ENCODE data around the gene EFCAB10. TPM values are rescaled to one million over a fixed set of nuclear protein-coding genes. Genes with fewer than 3 reads are reported as not detected.
"Not testable (repeated sequence)": the region's sequence is repeated elsewhere in the genome, so short reads cannot be mapped to it uniquely, and the experiment has no call there.

The EFCAB10 gene
- total and polyA plus RNA-seq, 5 donors: not detected

DNA sequence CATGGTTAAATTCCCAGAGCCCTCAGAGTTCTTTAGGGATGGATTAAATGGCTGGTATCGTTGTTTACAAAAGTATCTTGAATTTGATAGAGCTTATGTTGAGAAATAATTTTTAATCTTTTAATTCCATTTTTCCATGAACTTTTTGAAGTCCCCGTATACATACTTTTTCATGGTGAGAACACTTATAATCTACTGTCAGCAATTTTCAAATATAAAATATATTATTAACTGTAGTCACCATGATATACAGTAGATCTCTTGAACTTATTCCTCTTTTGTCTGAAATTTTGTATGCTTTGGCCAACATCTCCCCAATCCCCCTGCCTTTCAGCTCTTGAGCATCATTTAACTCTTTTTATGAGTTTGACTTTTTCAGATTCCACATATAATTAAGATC lies 9.4 kb downstream of the EFCAB10 start:
- Histone ChIP-seq H3K27me3 (ENCODE audit: control insufficient read depth, insufficient read depth) (no peaks in the 10 kb centered on the region), H3K4me3 (ENCODE audit: low read length) (no peak overlapping the region), H3K9me3 (ENCODE audit: control insufficient read depth, low read length) (no peaks in the 10 kb centered on the region), H3K27ac (ENCODE audit: low read length) (no peak overlapping the region), H3K4me1 (ENCODE audit: control insufficient read depth, insufficient read depth, low read length) (no peaks in the 10 kb centered on the region)
- intact Hi-C loops (cut with DNase I): no loop called here
- 95% methylated on average over 2 of the region's 2 CpGs for WGBS
- ATAC-seq: no peak
- DNase-seq: no peak

DNA sequence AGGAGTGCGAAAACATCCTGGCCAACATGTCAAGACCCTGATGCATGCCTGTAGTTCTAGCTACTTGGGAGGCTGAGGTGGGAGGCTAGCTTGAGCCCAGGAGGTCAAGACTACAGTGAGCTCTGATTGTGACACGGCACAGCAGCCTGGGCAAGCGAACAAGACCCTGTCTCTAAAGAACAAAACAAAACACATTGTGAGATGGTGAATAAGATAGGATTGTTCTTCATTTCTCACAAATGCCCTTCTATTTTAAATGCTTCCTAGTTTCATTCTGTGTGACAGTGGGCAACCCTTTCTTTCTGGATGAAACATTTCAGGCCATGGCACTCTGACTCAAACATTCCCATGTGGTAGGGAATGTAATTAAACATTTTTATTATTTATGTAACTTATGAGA lies 13.5 kb downstream of the EFCAB10 start:
- DNase-seq (no peak), ATAC-seq (no peak)
- Histone ChIP-seq H3K4me3 (ENCODE audit: low read length) (no peak overlapping the region), H3K9me3 (ENCODE audit: control insufficient read depth, low read length) (no peaks in the 10 kb centered on the region), H3K27ac (ENCODE audit: low read length) (no peak overlapping the region), H3K27me3 (ENCODE audit: control insufficient read depth, insufficient read depth) (no peaks in the 10 kb centered on the region), H3K4me1 (ENCODE audit: control insufficient read depth, insufficient read depth, low read length) (no peaks in the 10 kb centered on the region)
- intact Hi-C loops (cut with DNase I): no loop called here
- 95% methylated on average over 3 of the region's 3 CpGs for WGBS

DNA sequence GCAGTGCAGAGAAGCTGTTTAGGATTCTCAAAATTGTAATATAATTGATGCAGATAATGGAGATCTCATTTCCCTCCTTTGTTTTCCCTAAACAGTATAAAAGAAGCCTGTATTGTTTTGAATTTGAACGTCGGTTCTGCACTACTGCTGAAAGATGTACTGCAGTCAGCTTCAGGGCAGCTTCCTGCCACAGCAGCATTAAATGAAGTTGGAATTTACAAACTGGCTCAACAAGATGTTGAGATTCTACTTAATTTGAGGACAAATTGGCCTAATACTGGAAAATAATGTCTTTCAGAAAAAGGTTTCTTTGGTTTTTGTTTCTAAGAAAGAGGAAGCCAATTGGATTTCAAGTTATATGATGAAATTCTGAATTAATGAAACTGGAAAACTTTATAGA lies 14.3 kb downstream of the EFCAB10 start:
- H3K9me3 ChIP-seq (ENCODE audit: control insufficient read depth, low read length): no peaks in the 10 kb centered on the region
- DNase-seq (no peak), ATAC-seq (no peak)
- no peak overlapping the region for H3K4me3 ChIP-seq (ENCODE audit: low read length)
- intact Hi-C loops (cut with DNase I): no loop called here
- no peak overlapping the region for H3K27ac ChIP-seq (ENCODE audit: low read length)
- H3K27me3 ChIP-seq (ENCODE audit: control insufficient read depth, insufficient read depth): no peaks in the 10 kb centered on the region
- no peaks in the 10 kb centered on the region for H3K4me1 ChIP-seq (ENCODE audit: control insufficient read depth, insufficient read depth, low read length)
- WGBS: 73% methylated on average over 2 of the region's 2 CpGs

DNA sequence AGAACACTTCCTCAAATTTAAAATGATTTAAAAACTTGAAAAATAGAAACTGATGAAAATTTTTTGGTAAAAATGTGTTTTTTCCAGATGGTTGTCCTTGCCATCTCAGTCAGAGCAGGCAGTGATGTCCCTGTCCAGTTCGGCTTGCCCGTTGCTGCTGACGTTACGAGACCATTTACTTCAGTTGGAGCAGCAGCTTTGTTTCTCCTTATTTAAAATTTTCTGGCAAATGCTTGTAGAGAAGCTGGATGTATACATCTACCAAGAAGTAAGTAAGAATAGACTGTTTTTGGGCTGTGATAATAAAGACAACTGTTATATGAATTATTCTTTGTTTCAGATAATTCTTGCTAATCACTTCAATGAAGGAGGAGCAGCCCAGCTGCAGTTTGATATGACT lies 16.1 kb downstream of the EFCAB10 start:
- WGBS: 97% methylated on average over 4 of the region's 4 CpGs
- intact Hi-C loops (cut with DNase I): no loop called here
- no peaks in the 10 kb centered on the region for H3K27me3 ChIP-seq (ENCODE audit: control insufficient read depth, insufficient read depth)
- H3K27ac ChIP-seq (ENCODE audit: low read length): no peak overlapping the region
- no peaks in the 10 kb centered on the region for H3K9me3 ChIP-seq (ENCODE audit: control insufficient read depth, low read length)
- no peak overlapping the region for H3K4me3 ChIP-seq (ENCODE audit: low read length)
- no peak for ATAC-seq
- no peak for DNase-seq
- no peaks in the 10 kb centered on the region for H3K4me1 ChIP-seq (ENCODE audit: control insufficient read depth, insufficient read depth, low read length)

DNA sequence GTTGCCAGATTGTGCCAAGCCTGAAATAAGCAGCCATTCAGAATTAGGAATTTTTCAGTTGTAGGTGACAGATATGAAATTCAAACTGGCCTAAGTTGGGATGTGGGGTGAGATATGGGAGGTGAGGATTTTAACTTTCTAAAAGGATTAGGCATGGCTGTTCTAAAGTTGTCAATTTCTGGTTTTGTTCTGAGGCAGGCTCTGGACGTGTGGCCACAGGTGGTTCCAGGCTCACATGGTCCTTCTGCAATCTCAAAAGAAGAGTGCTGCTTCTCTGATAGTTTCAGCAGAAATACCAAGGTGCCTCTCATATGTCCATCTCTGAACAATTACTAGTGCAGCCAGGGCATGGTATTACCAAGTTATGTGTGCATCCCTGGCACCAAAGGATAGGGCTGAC lies 21.4 kb downstream of the EFCAB10 start:
- DNase-seq (no peak), ATAC-seq (no peak)
- H3K27ac ChIP-seq (ENCODE audit: low read length): no peak overlapping the region
- H3K4me3 ChIP-seq (ENCODE audit: low read length): no peak overlapping the region
- intact Hi-C loops (cut with DNase I): no loop called here
- 83% methylated on average over 1 of the region's 1 CpG for WGBS
- H3K4me1 ChIP-seq (ENCODE audit: control insufficient read depth, insufficient read depth, low read length): no peaks in the 10 kb centered on the region
- no peaks in the 10 kb centered on the region for H3K27me3 ChIP-seq (ENCODE audit: control insufficient read depth, insufficient read depth)
- no peaks in the 10 kb centered on the region for H3K9me3 ChIP-seq (ENCODE audit: control insufficient read depth, low read length)

DNA sequence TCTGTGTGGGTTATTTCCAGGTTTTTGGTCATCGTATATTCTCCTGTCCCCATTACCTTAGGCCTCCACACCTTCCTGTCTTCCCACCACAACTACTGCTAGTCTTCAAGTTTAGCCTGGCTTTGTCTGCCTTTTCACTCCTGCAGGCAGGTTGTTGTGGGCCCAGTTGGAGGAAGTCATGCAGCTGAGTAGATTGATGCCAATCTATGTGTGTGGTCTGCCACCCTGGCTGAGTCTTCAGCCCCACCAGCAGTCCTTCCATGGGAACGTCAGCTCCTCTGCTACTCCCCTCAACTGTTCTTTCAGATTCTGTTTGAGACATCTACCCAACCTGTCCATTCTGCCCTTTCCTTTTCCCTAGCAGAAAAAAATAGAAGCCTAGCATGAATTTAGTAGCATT lies 43.0 kb downstream of the EFCAB10 start:
- DNase-seq (no peak), ATAC-seq (no peak)
- no peak overlapping the region for H3K4me3 ChIP-seq (ENCODE audit: low read length)
- no peaks in the 10 kb centered on the region for H3K4me1 ChIP-seq (ENCODE audit: control insufficient read depth, insufficient read depth, low read length)
- no peaks in the 10 kb centered on the region for H3K27me3 ChIP-seq (ENCODE audit: control insufficient read depth, insufficient read depth)
- H3K9me3 ChIP-seq (ENCODE audit: control insufficient read depth, low read length): no peaks in the 10 kb centered on the region
- no peak overlapping the region for H3K27ac ChIP-seq (ENCODE audit: low read length)
- intact Hi-C loops (cut with DNase I): no loop called here
- 77% methylated on average over 2 of the region's 2 CpGs for WGBS

DNA sequence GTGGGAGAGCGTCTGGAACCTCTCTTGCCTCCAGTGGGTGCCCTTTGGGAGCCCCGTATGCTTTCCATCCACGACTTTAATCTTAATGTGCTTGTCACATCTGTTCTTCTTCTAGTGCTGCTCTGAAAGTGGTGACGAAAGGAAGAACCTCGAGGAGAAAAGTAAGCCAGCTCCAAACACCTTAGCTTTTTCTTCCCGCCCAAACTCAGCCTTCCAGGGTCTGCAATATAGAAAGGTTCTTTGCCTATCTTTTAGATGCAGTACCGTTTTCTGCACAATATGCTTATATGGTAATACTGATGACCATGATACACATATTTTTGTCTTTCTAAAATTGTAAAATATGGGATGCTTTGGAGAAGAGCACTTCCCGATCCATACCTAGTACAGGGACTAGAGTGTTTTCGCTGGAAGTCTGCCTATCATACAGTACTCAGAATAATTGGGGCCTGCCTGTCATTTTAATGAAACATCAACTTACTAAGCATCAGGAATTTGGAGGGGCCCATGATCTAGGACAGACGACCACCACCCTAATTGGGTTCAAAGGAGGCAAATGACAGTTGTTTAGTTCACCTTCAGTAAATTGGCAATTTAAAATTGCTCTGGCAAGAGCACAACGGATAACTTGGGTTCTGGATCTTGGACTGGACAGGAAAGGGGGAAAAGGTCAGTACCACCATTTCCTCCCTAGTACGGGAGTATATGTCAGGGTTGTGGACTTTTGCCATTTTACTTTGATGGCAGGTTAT lies 48.4 kb downstream of the EFCAB10 start:
- WGBS: 34% methylated on average over 12 of the region's 12 CpGs
- ATAC-seq: no peak
- Histone ChIP-seq H3K4me3 (ENCODE audit: low read length) (peak overlapping the region; percentile 94), H3K9me3 (ENCODE audit: control insufficient read depth, low read length) (no peaks in the 10 kb centered on the region), H3K27ac (ENCODE audit: low read length) (peak overlapping the region; percentile 71), H3K27me3 (ENCODE audit: control insufficient read depth, insufficient read depth) (no peaks in the 10 kb centered on the region), H3K4me1 (ENCODE audit: control insufficient read depth, insufficient read depth, low read length) (no peaks in the 10 kb centered on the region)
- intact Hi-C loops (cut with DNase I): no loop called here
- DNase-seq: no peak

DNA sequence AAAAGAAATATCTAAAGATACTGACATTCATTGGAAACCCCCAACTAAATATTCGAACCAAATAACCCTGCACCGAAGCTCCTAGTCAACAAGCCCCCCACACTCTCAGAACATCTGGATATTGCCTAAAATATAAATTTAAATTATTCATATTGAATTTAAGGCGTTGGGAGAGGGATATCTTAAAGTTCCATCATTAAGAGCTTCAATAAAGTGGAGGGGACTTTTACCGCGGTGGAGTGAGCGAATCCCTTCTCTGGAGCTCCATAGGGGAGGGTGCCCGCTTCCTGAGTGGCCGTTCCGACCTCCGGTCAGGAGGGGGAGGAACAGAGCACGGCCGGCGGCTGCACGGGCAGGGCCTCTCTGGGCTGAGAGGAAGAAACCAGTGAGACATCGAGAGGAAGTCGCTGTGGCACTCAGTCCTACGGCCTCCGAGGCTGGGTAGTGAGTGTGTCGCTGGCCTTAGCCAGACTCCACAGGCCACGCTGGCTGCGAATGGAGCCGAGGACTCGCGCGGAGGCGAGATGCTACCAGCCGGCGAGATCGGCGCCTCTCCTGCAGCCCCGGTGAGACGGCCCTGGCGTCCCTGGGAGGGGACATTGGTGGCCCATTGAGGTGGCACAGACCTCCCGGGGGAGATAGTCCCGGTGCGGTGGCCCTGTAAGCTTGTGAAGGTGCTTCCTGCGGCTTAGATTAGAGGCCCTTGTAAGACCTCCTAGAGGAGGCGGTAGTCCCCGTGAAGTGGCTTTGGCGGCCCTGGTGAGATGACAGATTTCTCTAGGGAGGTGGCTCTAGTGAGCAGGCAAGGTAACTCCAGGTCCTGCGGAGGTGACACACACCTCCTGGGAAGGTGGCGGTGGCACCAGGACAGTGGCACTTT lies 49.3 kb downstream of the EFCAB10 start, which contains the start of gene RINT1:
RINT1 (plus strand) TSS at position 410 of the 880 bp plus-strand sequence; CDS start at position 525, 115 bp downstream.
- ATAC-seq: peak; percentile 99
- peak within 1 kb of the TSS; percentile 94 for H3K4me3 ChIP-seq (ENCODE audit: low read length)
- H3K27ac ChIP-seq (ENCODE audit: low read length): peak within 1 kb of the TSS; percentile 71
- 2% methylated on average over 42 of the region's 42 CpGs for WGBS
- DNase-seq: peak; percentile 90 to 95 (median 95)
- H3K4me1 ChIP-seq (ENCODE audit: control insufficient read depth, insufficient read depth, low read length): no peaks in the 10 kb centered on the region
- H3K27me3 ChIP-seq (ENCODE audit: control insufficient read depth, insufficient read depth): no peaks in the 10 kb centered on the region
- H3K9me3 ChIP-seq (ENCODE audit: control insufficient read depth, low read length): no peaks in the 10 kb centered on the region
- intact Hi-C loops (cut with DNase I): no loop called here

DNA sequence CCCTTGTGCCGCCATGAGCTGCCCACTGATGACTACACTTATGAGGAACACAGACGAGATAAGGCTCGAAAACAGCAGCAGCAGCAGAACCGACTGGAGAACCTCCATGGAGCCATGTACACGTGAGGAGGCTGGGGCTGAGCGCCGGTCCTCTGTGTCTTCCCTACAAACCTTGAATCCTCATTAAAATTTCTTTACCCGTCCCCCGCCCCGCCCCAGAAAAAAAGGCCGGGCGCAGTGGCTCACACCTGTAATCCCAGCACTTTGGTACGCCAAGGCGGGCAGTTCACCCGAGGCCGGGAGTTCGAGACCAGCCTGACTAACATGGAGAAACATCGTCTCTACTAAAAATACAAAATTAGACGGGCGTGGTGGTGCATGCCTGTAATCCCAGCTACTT lies 50.7 kb downstream of the EFCAB10 start:
- no peaks in the 10 kb centered on the region for H3K27me3 ChIP-seq (ENCODE audit: control insufficient read depth, insufficient read depth)
- no peaks in the 10 kb centered on the region for H3K9me3 ChIP-seq (ENCODE audit: control insufficient read depth, low read length)
- H3K27ac ChIP-seq (ENCODE audit: low read length): no peak overlapping the region
- no peak for DNase-seq
- WGBS: 94% methylated on average over 20 of the region's 20 CpGs
- intact Hi-C loops (cut with DNase I): no loop called here
- no peak for ATAC-seq
- no peaks in the 10 kb centered on the region for H3K4me1 ChIP-seq (ENCODE audit: control insufficient read depth, insufficient read depth, low read length)
- no peak overlapping the region for H3K4me3 ChIP-seq (ENCODE audit: low read length)

DNA sequence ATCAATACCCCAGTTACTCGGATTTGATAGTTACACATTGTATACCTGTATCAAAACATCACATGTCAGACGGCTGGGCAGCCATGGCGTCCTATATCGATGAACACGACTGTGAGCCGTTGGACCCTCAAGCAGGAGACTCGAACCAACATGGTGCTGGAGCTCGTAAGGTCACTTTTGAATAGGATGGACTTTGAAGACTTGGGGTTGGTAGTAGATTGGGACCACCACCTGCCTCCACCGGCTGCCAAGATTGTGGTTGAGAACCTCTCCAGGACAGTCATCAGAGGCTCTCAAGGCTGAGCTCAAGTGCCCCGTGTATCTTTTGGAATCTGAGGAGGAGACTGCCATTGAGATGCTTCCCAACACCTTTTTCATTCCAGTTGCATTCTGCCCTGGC lies 51.2 kb downstream of the EFCAB10 start:
- Histone ChIP-seq H3K4me1 (ENCODE audit: control insufficient read depth, insufficient read depth, low read length) (no peaks in the 10 kb centered on the region), H3K27me3 (ENCODE audit: control insufficient read depth, insufficient read depth) (no peaks in the 10 kb centered on the region), H3K27ac (ENCODE audit: low read length) (no peak overlapping the region), H3K9me3 (ENCODE audit: control insufficient read depth, low read length) (no peaks in the 10 kb centered on the region), H3K4me3 (ENCODE audit: low read length) (no peak overlapping the region)
- WGBS: 95% methylated on average over 10 of the region's 10 CpGs
- ATAC-seq: no peak
- DNase-seq: no peak
- intact Hi-C loops (cut with DNase I): no loop called here

DNA sequence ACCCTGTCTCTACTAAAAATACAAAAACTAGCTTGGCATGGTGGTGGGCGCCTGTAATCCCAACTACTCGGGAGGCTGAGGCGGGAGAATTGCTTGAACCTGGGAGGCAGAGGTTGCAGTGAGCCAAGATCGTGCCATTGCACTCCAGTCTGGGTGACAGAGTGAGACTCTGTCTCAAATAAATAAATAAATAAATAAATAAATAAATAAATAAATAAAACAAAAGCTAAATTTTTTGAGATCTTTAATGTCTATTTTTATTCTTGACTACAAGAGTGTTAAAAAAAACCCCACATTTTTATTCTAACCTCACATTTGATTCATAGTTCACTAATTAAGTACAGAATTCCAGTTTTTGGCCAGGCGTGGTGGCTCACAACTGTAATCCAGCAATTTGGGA lies 53.6 kb downstream of the EFCAB10 start:
- H3K4me1 ChIP-seq (ENCODE audit: control insufficient read depth, insufficient read depth, low read length); H3K9me3 ChIP-seq (ENCODE audit: control insufficient read depth, low read length); H3K27ac ChIP-seq (ENCODE audit: low read length); ATAC-seq; intact Hi-C loops (cut with DNase I); H3K4me3 ChIP-seq (ENCODE audit: low read length); H3K27me3 ChIP-seq (ENCODE audit: control insufficient read depth, insufficient read depth); DNase-seq: not testable (repeated sequence)
- WGBS: over 99% methylated on average over 5 of the region's 5 CpGs

Measured in right cardiac atrium (tissue), 5 donors.